Neural crest cell (in vitro differentiated cells): ENCODE measurements around the gene HBP1. TPM values are rescaled to one million over a fixed set of nuclear protein-coding genes. Genes with fewer than 3 reads are reported as not detected.

ENCODE experiments used
- DNase-seq: peaks from one replicate; pipeline ENCODE4 v3.0.0; 2021; ENCODE audit warnings: low read depth, mixed read lengths, low spot score
- H3K27ac Mint-ChIP-seq: one replicate; pipeline ENCODE4 v1.8.0; 2021; ENCODE audit warnings: mild to moderate bottlenecking, mixed read lengths; ENCODE audit not compliant: unreplicated experiment
- H3K27me3 Mint-ChIP-seq: 2 replicates; pipeline ENCODE4 v1.8.0; 2021; ENCODE audit warnings: low read depth, mild to moderate bottlenecking, mixed read lengths
- H3K36me3 Mint-ChIP-seq: 2 replicates; pipeline ENCODE4 v1.8.0; 2021; ENCODE audit warnings: low read depth, mild to moderate bottlenecking, mixed read lengths
- H3K4me1 Mint-ChIP-seq: 2 replicates; pipeline ENCODE4 v1.8.0; 2021; ENCODE audit warnings: mixed read lengths
- H3K4me3 Mint-ChIP-seq: one replicate; pipeline ENCODE4 v1.8.0; 2021; ENCODE audit warnings: mild to moderate bottlenecking, mixed read lengths
- H3K9me3 Mint-ChIP-seq: 2 replicates; pipeline ENCODE4 v1.8.0; 2021; ENCODE audit warnings: mixed read lengths
- CTCF ChIP-seq: fragments of 200-600 bp; sonication (generic); conservative IDR thresholded peaks from 2 replicates; pipeline ENCODE4 v1.5.0; 2021; ENCODE audit warnings: antibody characterized with exemption, mild to moderate bottlenecking
- total RNA-seq: library from RNA; stranded (reverse); gene quantifications from 2 replicates; pipeline ENCODE4 v1.2.1, GENCODE V29; 2021

Gene HBP1
- total RNA-seq, 1 donor from 2014 or later = 15.7 TPM

GRCh38 chr7:107233981-107234380 lies 65.2 kb downstream of the HBP1 start:
- Mint-ChIP-seq H3K27me3 (no peaks in the 10 kb centered on the region), H3K4me3 (no peak overlapping the region), H3K36me3 (peaks cover 5% of the 10 kb centered on the region), H3K9me3 (no peaks in the 10 kb centered on the region), H3K27ac (peak overlapping the region; percentile 43), H3K4me1 (no peaks in the 10 kb centered on the region)
- no peak for DNase-seq
- no peak for TF ChIP-seq CTCF

GRCh38 chr7:107234436-107234835 lies 65.6 kb downstream of the HBP1 start:
- Mint-ChIP-seq H3K9me3 (no peaks in the 10 kb centered on the region), H3K36me3 (peaks cover 4% of the 10 kb centered on the region), H3K4me1 (no peaks in the 10 kb centered on the region), H3K27me3 (no peaks in the 10 kb centered on the region), H3K4me3 (no peak overlapping the region), H3K27ac (no peak overlapping the region)
- TF ChIP-seq CTCF = no peak
- no peak for DNase-seq

GRCh38 chr7:107236862-107237261 lies 68.1 kb downstream of the HBP1 start:
- DNase-seq = no peak
- Mint-ChIP-seq H3K9me3 (no peaks in the 10 kb centered on the region), H3K27me3 (no peaks in the 10 kb centered on the region), H3K27ac (no peak overlapping the region), H3K4me1 (no peaks in the 10 kb centered on the region), H3K4me3 (no peak overlapping the region), H3K36me3 (peaks cover 4% of the 10 kb centered on the region)
- no peak for TF ChIP-seq CTCF

GRCh38 chr7:107237451-107237850 lies 68.6 kb downstream of the HBP1 start:
- no peak for DNase-seq
- no peak for TF ChIP-seq CTCF
- peaks cover 6% of the 10 kb centered on the region for H3K36me3 Mint-ChIP-seq
- H3K27me3 Mint-ChIP-seq = no peaks in the 10 kb centered on the region
- no peak overlapping the region for H3K4me3 Mint-ChIP-seq
- H3K4me1 Mint-ChIP-seq = no peaks in the 10 kb centered on the region
- H3K9me3 Mint-ChIP-seq = no peaks in the 10 kb centered on the region
- H3K27ac Mint-ChIP-seq = no peak overlapping the region

- H3K4me3 Mint-ChIP-seq = no peak overlapping the region
These were observed 73.5 kb downstream of the HBP1 start for GRCh38 chr7:107242267-107242666.

More at GRCh38 chr7:107242267-107242666, 73.5 kb downstream of the HBP1 start:
- Mint-ChIP-seq H3K4me1 (no peaks in the 10 kb centered on the region), H3K27ac (peak overlapping the region; percentile 50), H3K27me3 (no peaks in the 10 kb centered on the region), H3K9me3 (peaks cover 19% of the 10 kb centered on the region), H3K36me3 (peaks cover 46% of the 10 kb centered on the region)
- TF ChIP-seq CTCF = no peak
- no peak for DNase-seq
